ENCODE data around the gene KCNIP1. TPM values are rescaled to one million over a fixed set of nuclear protein-coding genes. Genes with fewer than 3 reads are reported as not detected.

The KCNIP1 gene
- total RNA-seq, 1 experiment from 2014 or later = not detected

- H3K36me3 ChIP-seq (ENCODE audit: control insufficient read depth, insufficient read depth, low read length) = no peaks in the 10 kb centered on the region
- intact Hi-C loops (cut with micrococcal nuclease; ENCODE audit: unreplicated experiment) = no loop called here
- DNase-seq (ENCODE audit: low read depth, low spot score) (no peak), ATAC-seq (no peak)
- TF ChIP-seq REST (IDR thresholded peaks at IDR 0.05; ENCODE audit: insufficient read depth in 1 of 2, low read depth in 2 of 2, low read length in 1 of 2) = no peak
- TF ChIP-seq SIN3A (IDR thresholded peaks at IDR 0.05; ENCODE audit: borderline replicate concordance, insufficient read depth, low read depth, low read length) = no peak
- TF ChIP-seq POLR2AphosphoS5 (IDR thresholded peaks at IDR 0.05; ENCODE audit: low read depth, low read length) = no peak
- no peak for TF ChIP-seq CTCF (IDR thresholded peaks at IDR 0.05)
- no peak for TF ChIP-seq TCF7L2 (IDR thresholded peaks at IDR 0.05; ENCODE audit: low read depth, low read length)
- BruUV-seq (replicated peaks) = no TSS peak
- CTCF ChIA-PET = interaction anchor here (0.6 kb wide), 1 partner anchor 834 kb away, joined by 9 read pairs; no protein-coding TSS in a partner anchor
- no peaks in the 10 kb centered on the region for H3K4me1 ChIP-seq (ENCODE audit: control insufficient read depth, insufficient read depth, low read length)
- POLR2A ChIA-PET = no interaction called here
- no peak overlapping the region for H3K4me3 ChIP-seq (ENCODE audit: low read depth in 2 of 2, low read length in 2 of 2)
- H3K27me3 ChIP-seq (ENCODE audit: control insufficient read depth, insufficient read depth, low read length) = no peaks in the 10 kb centered on the region
- H3K27ac ChIP-seq (ENCODE audit: low read length) = no peak overlapping the region
- no peaks in the 10 kb centered on the region for H3K9me3 ChIP-seq (ENCODE audit: control insufficient read depth, insufficient read depth, low read depth, low read length)
- in situ Hi-C loops (cut with HindIII; ENCODE audit: low pct_unique_long_range_greater_than_20kb, low sequenced_read_pairs) = no loop called here
These were observed 278.6 kb downstream of the KCNIP1 start for GRCh38 chr5:170782438-170782837.

- POLR2A ChIA-PET = no interaction called here
These were observed 279.9 kb downstream of the KCNIP1 start, which contains the start of gene GABRP for GRCh38 chr5:170783498-170784247. GABRP (plus strand) TSS chr5:170783725; CDS start chr5:170788616, 4,891 bp downstream.

More at GRCh38 chr5:170783498-170784247, 279.9 kb downstream of the KCNIP1 start, which contains the start of gene GABRP:
- Histone ChIP-seq H3K9me3 (ENCODE audit: control insufficient read depth, insufficient read depth, low read depth, low read length) (no peaks in the 10 kb centered on the region), H3K36me3 (ENCODE audit: control insufficient read depth, insufficient read depth, low read length) (no peaks in the 10 kb centered on the region), H3K4me3 (ENCODE audit: low read depth in 2 of 2, low read length in 2 of 2) (no peak within 1 kb of the TSS), H3K27me3 (ENCODE audit: control insufficient read depth, insufficient read depth, low read length) (no peaks in the 10 kb centered on the region), H3K4me1 (ENCODE audit: control insufficient read depth, insufficient read depth, low read length) (no peaks in the 10 kb centered on the region), H3K27ac (ENCODE audit: low read length) (no peak within 1 kb of the TSS)
- TF ChIP-seq TCF7L2 (IDR thresholded peaks at IDR 0.05; ENCODE audit: low read depth, low read length) = no peak
- no peak for TF ChIP-seq POLR2AphosphoS5 (IDR thresholded peaks at IDR 0.05; ENCODE audit: low read depth, low read length)
- TF ChIP-seq REST (IDR thresholded peaks at IDR 0.05; ENCODE audit: insufficient read depth in 1 of 2, low read depth in 2 of 2, low read length in 1 of 2) = no peak
- TF ChIP-seq SIN3A (IDR thresholded peaks at IDR 0.05; ENCODE audit: borderline replicate concordance, insufficient read depth, low read depth, low read length) = no peak
- no peak for TF ChIP-seq CTCF (IDR thresholded peaks at IDR 0.05)
- CTCF ChIA-PET = no interaction called here
- ATAC-seq = no peak
- no peak for DNase-seq (ENCODE audit: low read depth, low spot score)
- in situ Hi-C loops (cut with HindIII; ENCODE audit: low pct_unique_long_range_greater_than_20kb, low sequenced_read_pairs) (no loop called here), intact Hi-C loops (cut with micrococcal nuclease; ENCODE audit: unreplicated experiment) (no loop called here)
- no TSS peak for BruUV-seq (replicated peaks)

All from Panc1 (cell line).